Esophagus muscularis mucosa (tissue), 4 donors: ENCODE measurements around the gene ASB10. TPM values are rescaled to one million over a fixed set of nuclear protein-coding genes. Genes with fewer than 3 reads are reported as not detected.

Experiments used
- DNase-seq: peaks from one replicate; pipeline ENCODE4 v3.0.0-alpha.2; 2017; ENCODE audit errors: extremely low spot score
- H3K27ac ChIP-seq, 4 donors: fragments of 200-600 bp; sonication (generic); replicated peaks in 1 of 4; 1 replicate in 3 of 4; 2 replicates in 1 of 4; pipeline ENCODE4 v1.5.1; 2016 to 2019; ENCODE audit warnings: mild to moderate bottlenecking in 1 of 4
- H3K27me3 ChIP-seq, 4 donors: fragments of 200-600 bp; sonication (generic); one replicate each; pipeline versions ENCODE4 v1.5.1 to v1.6.0; 2016 to 2019
- H3K36me3 ChIP-seq, 4 donors: fragments of 200-600 bp; sonication (generic); one replicate each; pipeline ENCODE4 v1.5.1; 2016 to 2019
- H3K4me1 ChIP-seq, 4 donors: fragments of 200-600 bp; sonication (generic); one replicate each; pipeline ENCODE4 v1.5.1; 2016 to 2019
- H3K4me3 ChIP-seq, 4 donors: fragments of 200-600 bp; sonication (generic); 1 replicate in 2 of 4; 2 replicates in 2 of 4; pipeline ENCODE4 v1.5.1; 2016 to 2019; ENCODE audit warnings: mild to moderate bottlenecking in 4 of 4, moderate library complexity in 1 of 4
- H3K9me3 ChIP-seq, 4 donors: fragments of 200-600 bp; sonication (generic); 1 replicate in 3 of 4; 2 replicates in 1 of 4; pipeline ENCODE4 v1.5.1; 2016 to 2019
- EP300 ChIP-seq: sonication (generic); formaldehyde crosslinking; IDR thresholded peaks from one replicate; pipeline ENCODE4 v1.6.1; 2017; ENCODE audit warnings: antibody characterized with exemption
- POLR2A ChIP-seq: fragments of 450-650 bp; IDR thresholded peaks from one replicate; pipeline ENCODE4 v1.6.1; 2017; ENCODE audit warnings: antibody characterized with exemption, moderate library complexity, mild to moderate bottlenecking, low read depth
- POLR2AphosphoS5 ChIP-seq, 2 donors: sonication (generic); formaldehyde crosslinking; IDR thresholded peaks; one replicate each; pipeline ENCODE4 v1.6.1; 2017; ENCODE audit warnings: antibody characterized with exemption in 2 of 2
- WGBS: methylation state at CpG from one replicate; pipeline ENCODE4 v1.1.5; 2018; 5-methylcytosine and 5-hydroxymethylcytosine counted together
- intact Hi-C: fragments of 100-400 bp; cut with DNase I; formaldehyde crosslinking; loops from one replicate; pipeline ENCODE4 v1.15.1; 2023
- total RNA-seq, 4 donors: library from RNA; depleted of rRNA; stranded (reverse); fragments of >200 nt; gene quantifications; one replicate each; pipeline versions ENCODE4 v1.1.0 to v1.2.1, GENCODE V29; 2016
- TF ChIP-seq, protein P1 (sequence below), 3 experiments: fragments of 200-600 bp in 2 of 3; fragments of 450-650 bp in 1 of 3; sonication (generic) in 2 of 3; IDR thresholded peaks; one replicate each; pipeline ENCODE4 v1.5.1; 2017 to 2019; ENCODE audit warnings: antibody characterized with exemption in 3 of 3, mild to moderate bottlenecking in 2 of 3, moderate library complexity in 1 of 3

The ASB10 gene, protein sequence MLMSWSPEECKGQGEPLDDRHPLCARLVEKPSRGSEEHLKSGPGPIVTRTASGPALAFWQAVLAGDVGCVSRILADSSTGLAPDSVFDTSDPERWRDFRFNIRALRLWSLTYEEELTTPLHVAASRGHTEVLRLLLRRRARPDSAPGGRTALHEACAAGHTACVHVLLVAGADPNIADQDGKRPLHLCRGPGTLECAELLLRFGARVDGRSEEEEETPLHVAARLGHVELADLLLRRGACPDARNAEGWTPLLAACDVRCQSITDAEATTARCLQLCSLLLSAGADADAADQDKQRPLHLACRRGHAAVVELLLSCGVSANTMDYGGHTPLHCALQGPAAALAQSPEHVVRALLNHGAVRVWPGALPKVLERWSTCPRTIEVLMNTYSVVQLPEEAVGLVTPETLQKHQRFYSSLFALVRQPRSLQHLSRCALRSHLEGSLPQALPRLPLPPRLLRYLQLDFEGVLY
- total RNA-seq: not detected

DNA sequence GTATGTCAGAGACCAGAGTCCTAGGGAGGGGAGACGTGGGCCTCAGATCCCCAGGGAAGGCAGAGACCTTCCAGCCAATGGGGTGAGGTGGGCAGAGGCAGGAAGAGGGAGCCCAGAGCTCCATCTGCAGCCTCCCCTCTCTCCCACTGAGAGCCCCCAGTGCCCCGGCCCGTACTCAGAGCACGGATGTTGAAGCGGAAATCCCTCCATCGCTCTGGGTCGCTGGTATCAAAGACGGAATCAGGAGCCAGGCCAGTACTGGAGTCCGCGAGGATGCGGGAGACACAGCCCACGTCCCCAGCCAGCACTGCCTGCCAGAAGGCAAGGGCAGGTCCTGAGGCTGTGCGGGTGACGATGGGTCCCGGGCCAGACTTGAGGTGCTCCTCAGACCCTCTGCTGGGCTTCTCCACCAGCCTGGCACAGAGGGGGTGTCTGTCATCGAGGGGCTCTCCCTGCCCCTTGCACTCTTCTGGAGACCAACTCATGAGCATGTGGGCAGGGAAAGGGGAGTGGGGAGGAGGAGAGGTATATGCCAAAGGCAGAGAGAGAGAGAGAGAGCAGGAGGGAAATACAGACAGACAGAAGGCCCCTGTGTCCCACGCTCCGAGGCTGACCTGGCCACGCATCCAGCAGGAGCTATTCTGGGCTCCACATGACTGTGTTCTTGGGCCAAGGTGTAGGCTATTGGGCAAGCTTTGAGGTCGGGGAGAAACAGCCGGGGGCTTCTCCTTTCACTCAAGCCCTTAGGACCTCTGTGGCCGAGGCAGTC lies at the start of gene ASB10:
Gene ASB10, minus strand, starts transcription at position 611 of the 769 bp plus-strand sequence. Its CDS starts 120 bp downstream, at position 491.
- no peaks in the 10 kb centered on the region for H3K36me3 ChIP-seq
- no peak within 1 kb of the TSS for H3K27ac ChIP-seq
- 81% methylated on average over 7 of the region's 22 CpGs for WGBS
- TF ChIP-seq, protein P1, sequence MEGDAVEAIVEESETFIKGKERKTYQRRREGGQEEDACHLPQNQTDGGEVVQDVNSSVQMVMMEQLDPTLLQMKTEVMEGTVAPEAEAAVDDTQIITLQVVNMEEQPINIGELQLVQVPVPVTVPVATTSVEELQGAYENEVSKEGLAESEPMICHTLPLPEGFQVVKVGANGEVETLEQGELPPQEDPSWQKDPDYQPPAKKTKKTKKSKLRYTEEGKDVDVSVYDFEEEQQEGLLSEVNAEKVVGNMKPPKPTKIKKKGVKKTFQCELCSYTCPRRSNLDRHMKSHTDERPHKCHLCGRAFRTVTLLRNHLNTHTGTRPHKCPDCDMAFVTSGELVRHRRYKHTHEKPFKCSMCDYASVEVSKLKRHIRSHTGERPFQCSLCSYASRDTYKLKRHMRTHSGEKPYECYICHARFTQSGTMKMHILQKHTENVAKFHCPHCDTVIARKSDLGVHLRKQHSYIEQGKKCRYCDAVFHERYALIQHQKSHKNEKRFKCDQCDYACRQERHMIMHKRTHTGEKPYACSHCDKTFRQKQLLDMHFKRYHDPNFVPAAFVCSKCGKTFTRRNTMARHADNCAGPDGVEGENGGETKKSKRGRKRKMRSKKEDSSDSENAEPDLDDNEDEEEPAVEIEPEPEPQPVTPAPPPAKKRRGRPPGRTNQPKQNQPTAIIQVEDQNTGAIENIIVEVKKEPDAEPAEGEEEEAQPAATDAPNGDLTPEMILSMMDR (IDR thresholded peaks at IDR 0.05): no peak
- TF ChIP-seq POLR2AphosphoS5 (IDR thresholded peaks at IDR 0.05): no peak
- no peak for TF ChIP-seq EP300
- TF ChIP-seq POLR2A: no peak
- intact Hi-C loops: no loop called here
- no peaks in the 10 kb centered on the region for H3K9me3 ChIP-seq
- no peak within 1 kb of the TSS for H3K4me3 ChIP-seq
- H3K27me3 ChIP-seq: peaks cover 0 to 16% (median 0%) of the 10 kb centered on the region in 4 donors
- H3K4me1 ChIP-seq: peaks cover 0 to 3% (median 0%) of the 10 kb centered on the region in 4 donors
- DNase-seq: no peak

DNA sequence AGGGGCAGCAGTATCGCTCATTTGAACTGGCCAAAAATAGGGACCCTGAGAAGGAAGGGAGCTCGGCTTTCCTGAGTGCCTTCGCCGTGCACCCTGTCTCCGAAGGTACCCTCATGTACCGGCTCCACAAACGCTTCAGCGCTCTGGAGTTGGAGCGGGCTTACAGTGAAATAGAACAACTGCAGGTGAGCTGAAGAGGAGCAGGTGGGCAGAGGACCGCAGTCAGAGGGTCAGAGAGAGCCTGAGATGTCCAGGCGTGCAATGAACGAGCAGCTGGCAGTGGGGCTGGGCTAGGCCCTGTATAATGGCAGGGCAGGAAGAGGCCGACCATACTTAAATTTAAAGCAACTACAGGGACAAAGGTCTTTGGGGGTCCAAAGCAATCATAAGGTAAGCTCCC lies 49.4 kb upstream of the ASB10 start:
- Histone ChIP-seq H3K36me3 (peaks cover 17 to 69% (median 68%) of the 10 kb centered on the region in 4 donors), H3K4me3 (no peak overlapping the region), H3K9me3 (no peaks in the 10 kb centered on the region), H3K27ac (no peak overlapping the region), H3K4me1 (peaks cover 24 to 41% (median 27%) of the 10 kb centered on the region in 4 donors), H3K27me3 (no peaks in the 10 kb centered on the region)
- 87% methylated on average over 13 of the region's 13 CpGs for WGBS
- no peak for TF ChIP-seq POLR2AphosphoS5 (IDR thresholded peaks at IDR 0.05)
- no peak for TF ChIP-seq POLR2A
- TF ChIP-seq, protein P1 (IDR thresholded peaks at IDR 0.05): no peak
- no peak for TF ChIP-seq EP300
- DNase-seq: no peak
- intact Hi-C loops: no loop called here

DNA sequence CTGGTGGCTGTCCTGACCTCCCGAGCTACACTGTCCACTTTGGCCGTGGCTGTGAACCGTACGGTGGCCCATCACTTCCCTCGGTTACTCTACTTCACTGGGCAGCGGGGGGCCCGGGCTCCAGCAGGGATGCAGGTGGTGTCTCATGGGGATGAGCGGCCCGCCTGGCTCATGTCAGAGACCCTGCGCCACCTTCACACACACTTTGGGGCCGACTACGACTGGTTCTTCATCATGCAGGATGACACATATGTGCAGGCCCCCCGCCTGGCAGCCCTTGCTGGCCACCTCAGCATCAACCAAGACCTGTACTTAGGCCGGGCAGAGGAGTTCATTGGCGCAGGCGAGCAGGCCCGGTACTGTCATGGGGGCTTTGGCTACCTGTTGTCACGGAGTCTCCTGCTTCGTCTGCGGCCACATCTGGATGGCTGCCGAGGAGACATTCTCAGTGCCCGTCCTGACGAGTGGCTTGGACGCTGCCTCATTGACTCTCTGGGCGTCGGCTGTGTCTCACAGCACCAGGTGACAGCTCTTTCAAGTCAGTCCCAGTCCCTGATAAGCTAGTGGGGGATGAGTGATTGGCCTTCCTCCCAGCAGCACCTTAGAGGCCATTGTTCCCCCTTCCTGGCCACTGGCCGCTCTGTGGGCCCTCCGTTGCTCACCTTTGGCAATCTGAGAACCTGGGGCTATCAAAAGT lies 48.2 kb upstream of the ASB10 start:
- no peak overlapping the region for H3K27ac ChIP-seq
- no peaks in the 10 kb centered on the region for H3K27me3 ChIP-seq
- TF ChIP-seq POLR2AphosphoS5 (IDR thresholded peaks at IDR 0.05) (no peak), EP300 (no peak), POLR2A (no peak)
- TF ChIP-seq, protein P1 (IDR thresholded peaks at IDR 0.05): no peak
- H3K4me1 ChIP-seq: peaks cover 25 to 41% (median 28%) of the 10 kb centered on the region in 4 donors
- 90% methylated on average over 14 of the region's 28 CpGs for WGBS
- intact Hi-C loops: no loop called here
- peaks cover 17 to 59% (median 57%) of the 10 kb centered on the region in 4 donors for H3K36me3 ChIP-seq
- no peaks in the 10 kb centered on the region for H3K9me3 ChIP-seq
- DNase-seq: no peak
- no peak overlapping the region for H3K4me3 ChIP-seq

DNA sequence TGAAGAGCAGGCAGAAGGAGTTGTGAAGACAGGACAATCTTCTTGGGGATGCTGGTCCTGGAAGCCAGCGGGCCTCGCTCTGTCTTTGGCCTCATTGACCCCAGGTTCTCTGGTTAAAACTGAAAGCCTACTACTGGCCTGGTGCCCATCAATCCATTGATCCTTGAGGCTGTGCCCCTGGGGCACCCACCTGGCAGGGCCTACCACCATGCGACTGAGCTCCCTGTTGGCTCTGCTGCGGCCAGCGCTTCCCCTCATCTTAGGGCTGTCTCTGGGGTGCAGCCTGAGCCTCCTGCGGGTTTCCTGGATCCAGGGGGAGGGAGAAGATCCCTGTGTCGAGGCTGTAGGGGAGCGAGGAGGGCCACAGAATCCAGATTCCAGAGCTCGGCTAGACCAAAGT lies 46.8 kb upstream of the ASB10 start:
- no peak for DNase-seq
- H3K4me1 ChIP-seq: peaks cover 23 to 41% (median 27%) of the 10 kb centered on the region in 4 donors
- intact Hi-C loops: no loop called here
- TF ChIP-seq, protein P1 (IDR thresholded peaks at IDR 0.05): no peak
- TF ChIP-seq POLR2AphosphoS5 (IDR thresholded peaks at IDR 0.05): no peak
- TF ChIP-seq EP300: no peak
- no peak for TF ChIP-seq POLR2A
- peak overlapping the region; percentile 80 to 87 (median 85) for H3K27ac ChIP-seq
- peak overlapping the region; percentile 66 to 99 (median 93) for H3K4me3 ChIP-seq
- no peaks in the 10 kb centered on the region for H3K9me3 ChIP-seq
- no peaks in the 10 kb centered on the region for H3K27me3 ChIP-seq
- H3K36me3 ChIP-seq: peaks cover 9 to 45% (median 43%) of the 10 kb centered on the region in 4 donors
- 80% methylated on average over 9 of the region's 9 CpGs for WGBS
